NOMO-1 treated with dmso at 0.1 percent for 144 hours (cell line): ENCODE results near the gene HEPH.
"Not testable (repeated sequence)": the region's sequence is repeated elsewhere in the genome, so short reads cannot be mapped to it uniquely, and the experiment has no call there.

ENCODE experiments used
- DNase-seq: peaks from one replicate; lab custom pipeline; 2025; ENCODE audit not compliant: unreplicated experiment; lab: John Stamatoyannopoulos, UW

The HEPH gene

GRCh38 chrX:66200855-66201795 is 37.1 kb downstream of the HEPH start:
- DNase-seq, result no peak

GRCh38 chrX:66203114-66203513 is 39.1 kb downstream of the HEPH start:
- no peak for DNase-seq

GRCh38 chrX:66221856-66222255 is 57.8 kb downstream of the HEPH start:
- DNase-seq, result no peak

- DNase-seq, result no peak
Measured at GRCh38 chrX:66232296-66232695, 68.2 kb downstream of the HEPH start.

- no peak for DNase-seq
Measured at GRCh38 chrX:66233209-66233608, 69.2 kb downstream of the HEPH start.

- not testable (repeated sequence) for DNase-seq
Measured at GRCh38 chrX:66233904-66234303, 69.9 kb downstream of the HEPH start.

- no peak for DNase-seq
Measured at GRCh38 chrX:66255359-66255967, 91.4 kb downstream of the HEPH start.

- DNase-seq, result no peak
Measured at GRCh38 chrX:66262807-66263206, 98.8 kb downstream of the HEPH start.
